H1 (cell line): ENCODE results near the gene PRXL2B. TPM values are rescaled to one million over a fixed set of nuclear protein-coding genes. Genes with fewer than 3 reads are reported as not detected.

Experiments used
- CTCF ChIA-PET: fragments of 300-600 bp; sonication (Branson Sonifier 250); formaldehyde crosslinking; loops from one replicate; lab custom pipeline; 2021; ENCODE audit not compliant: partially characterized antibody; lab: Charles Lee
- POLR2A ChIA-PET: fragments of 300-600 bp; sonication (Branson Sonifier 250); formaldehyde crosslinking; loops from one replicate; lab custom pipeline; 2021; ENCODE audit warnings: inconsistent platforms; ENCODE audit not compliant: partially characterized antibody; lab: Charles Lee
- DNase-seq, 2 experiments: peaks; one replicate each; pipeline versions ENCODE4 v3.0.0 to v3.0.0-alpha.2; 2010 to 2022; ENCODE audit warnings: low spot score in 2 of 2, low read depth in 1 of 2, mixed read lengths in 1 of 2
- FAIRE-seq: peaks from 2 replicates; lab custom pipeline; 2011; peaks lifted over from hg19 to GRCh38; lab: Jason Lieb, UNC
- H2AFZ ChIP-seq: 2 replicates; pipeline ENCODE4 v1.8.1; 2012; ENCODE audit warnings: low read length, inconsistent platforms
- H2AK5ac ChIP-seq: 2 replicates; pipeline ENCODE4 v1.6.1; 2013; ENCODE audit warnings: low read depth, low read length
- H2BK120ac ChIP-seq: replicated peaks from 2 replicates; pipeline ENCODE3; 2013; ENCODE audit warnings: low read depth, low read length, inconsistent platforms
- H2BK12ac ChIP-seq: 2 replicates; pipeline ENCODE4 v1.6.1; 2013; ENCODE audit warnings: low read depth, low read length
- H2BK15ac ChIP-seq: 2 replicates; pipeline ENCODE4 v1.6.1; 2013; ENCODE audit warnings: low read length
- H2BK20ac ChIP-seq: 2 replicates; pipeline ENCODE4 v1.6.1; 2013; ENCODE audit warnings: low read length
- H2BK5ac ChIP-seq: 2 replicates; pipeline ENCODE4 v1.6.1; 2013; ENCODE audit warnings: low read depth, low read length
- H3K14ac ChIP-seq: 2 replicates; pipeline ENCODE4 v1.6.1; 2013; ENCODE audit warnings: inconsistent platforms; ENCODE audit not compliant: insufficient read length
- H3K18ac ChIP-seq: 2 replicates; pipeline ENCODE4 v1.6.1; 2013; ENCODE audit warnings: low read length; ENCODE audit errors: extremely low read depth
- H3K23ac ChIP-seq: 2 replicates; pipeline ENCODE4 v1.6.1; 2013; ENCODE audit warnings: inconsistent platforms; ENCODE audit not compliant: insufficient read length
- H3K23me2 ChIP-seq: 2 replicates; pipeline ENCODE4 v1.6.1; 2013; ENCODE audit warnings: low read depth, low read length
- H3K27ac ChIP-seq: 2 replicates; pipeline ENCODE4 v1.6.1; 2011; ENCODE audit warnings: low read depth, low read length, inconsistent platforms
- H3K27me3 ChIP-seq, 4 experiments: replicated peaks in 1 of 4; 1 replicate in 1 of 4; 2 replicates in 3 of 4; pipeline versions ENCODE4 v1.6.1 to v1.8.1; 2011 to 2013; ENCODE audit warnings: low read length in 3 of 4, mild to moderate bottlenecking in 3 of 4, inconsistent platforms in 2 of 4, mixed read lengths in 2 of 4, moderate library complexity in 1 of 4; ENCODE audit not compliant: control insufficient read depth in 3 of 4, insufficient read depth in 3 of 4; ENCODE audit errors: extremely low read depth in 1 of 4
- H3K36me3 ChIP-seq, 4 experiments: 2 replicates each; pipeline versions ENCODE4 v1.6.1 to v1.8.1; 2011 to 2013; ENCODE audit warnings: mild to moderate bottlenecking in 4 of 4, low read length in 3 of 4, moderate library complexity in 2 of 4, control low read depth in 1 of 4, inconsistent platforms in 1 of 4; ENCODE audit not compliant: insufficient read depth in 4 of 4, control insufficient read depth in 2 of 4
- H3K4ac ChIP-seq: replicated peaks from 2 replicates; pipeline ENCODE3; 2013; ENCODE audit warnings: low read length, low read depth, mixed read lengths, inconsistent platforms; ENCODE audit not compliant: insufficient read length
- H3K4me1 ChIP-seq, 4 experiments: replicated peaks in 1 of 4; 1 replicate in 1 of 4; 2 replicates in 3 of 4; pipeline versions ENCODE4 v1.6.1 to v1.8.1; 2011 to 2013; ENCODE audit warnings: low read length in 3 of 4, inconsistent platforms in 2 of 4, mixed read lengths in 1 of 4; ENCODE audit not compliant: insufficient read depth in 4 of 4, control insufficient read depth in 3 of 4
- H3K4me2 ChIP-seq, 2 experiments: 2 replicates each; pipeline versions ENCODE4 v1.6.1 to v1.8.1; 2011 to 2013; ENCODE audit warnings: low read depth in 2 of 2, low read length in 2 of 2, control low read depth in 1 of 2, inconsistent platforms in 1 of 2, mild to moderate bottlenecking in 1 of 2; ENCODE audit not compliant: insufficient read depth in 1 of 2
- H3K4me3 ChIP-seq, 4 experiments: fragments of 200-600, 300-600 bp in 1 of 4; sonication (generic), shearing (Covaris generic), sonication (Bioruptor Twin) in 1 of 4; 2 replicates each; pipeline versions ENCODE4 v1.5.1 to v1.8.1; 2011 to 2016; ENCODE audit warnings: low read length in 4 of 4, low read depth in 3 of 4, control low read depth in 2 of 4, inconsistent platforms in 2 of 4, mild to moderate bottlenecking in 2 of 4, mixed read lengths in 1 of 4, moderate library complexity in 1 of 4; ENCODE audit not compliant: insufficient read depth in 2 of 4; ENCODE audit errors: extremely low read depth in 1 of 4
- H3K56ac ChIP-seq: replicated peaks from 2 replicates; pipeline ENCODE3; 2013; ENCODE audit warnings: low read depth, mild to moderate bottlenecking, mixed read lengths, low read length, inconsistent platforms; ENCODE audit not compliant: insufficient read length
- H3K79me1 ChIP-seq: 2 replicates; pipeline ENCODE4 v1.6.1; 2013; ENCODE audit warnings: low read depth, low read length, control low read depth
- H3K79me2 ChIP-seq, 2 experiments: 2 replicates each; pipeline versions ENCODE4 v1.6.1 to v1.8.1; 2012 to 2013; ENCODE audit warnings: low read length in 2 of 2, mild to moderate bottlenecking in 2 of 2, inconsistent platforms in 1 of 2; ENCODE audit not compliant: insufficient read depth in 2 of 2, control insufficient read depth in 1 of 2
- H3K9ac ChIP-seq, 4 experiments: replicated peaks in 1 of 4; 1 replicate in 1 of 4; 2 replicates in 3 of 4; pipeline versions ENCODE4 v1.6.1 to v1.8.1; 2011 to 2013; ENCODE audit warnings: low read depth in 3 of 4, low read length in 3 of 4, control low read depth in 2 of 4, mild to moderate bottlenecking in 2 of 4, moderate library complexity in 2 of 4, inconsistent platforms in 1 of 4; ENCODE audit errors: extremely low read depth in 1 of 4
- H3K9me3 ChIP-seq, 2 experiments: 2 replicates each; pipeline versions ENCODE4 v1.6.1 to v1.8.1; 2012 to 2013; ENCODE audit warnings: mild to moderate bottlenecking in 2 of 2, moderate library complexity in 2 of 2, control low read depth in 1 of 2, inconsistent platforms in 1 of 2, low read depth in 1 of 2, low read length in 1 of 2, mixed read lengths in 1 of 2; ENCODE audit not compliant: insufficient read depth in 2 of 2
- H4K20me1 ChIP-seq, 2 experiments: replicated peaks in 1 of 2; 2 replicates each; pipeline versions ENCODE3 to v1.8.1; 2011 to 2013; ENCODE audit warnings: inconsistent platforms in 2 of 2, low read length in 2 of 2, mild to moderate bottlenecking in 1 of 2; ENCODE audit not compliant: insufficient read depth in 2 of 2, control insufficient read depth in 1 of 2
- H4K5ac ChIP-seq: 2 replicates; pipeline ENCODE4 v1.6.1; 2013; ENCODE audit warnings: low read length, low read depth, mixed read lengths, inconsistent platforms; ENCODE audit not compliant: insufficient read length
- H4K8ac ChIP-seq: 2 replicates; pipeline ENCODE4 v1.8.0; 2013; ENCODE audit warnings: mild to moderate bottlenecking, moderate library complexity, low read length, inconsistent platforms; ENCODE audit not compliant: insufficient read depth; ENCODE audit errors: extremely low read depth
- H4K91ac ChIP-seq: replicated peaks from 2 replicates; pipeline ENCODE3; 2013; ENCODE audit warnings: low read length, mixed read lengths, inconsistent platforms; ENCODE audit not compliant: insufficient read length
- CEBPB ChIP-seq: IDR thresholded peaks from 2 replicates; pipeline ENCODE4 v1.6.1; 2012; ENCODE audit warnings: low read depth, low read length
- EZH2 ChIP-seq: fragments of 200-600 bp; sonication (generic); IDR thresholded peaks from 2 replicates; pipeline ENCODE4 v1.7.1; 2012; ENCODE audit warnings: low read depth, mild to moderate bottlenecking, moderate library complexity, low read length, inconsistent platforms; ENCODE audit not compliant: severe bottlenecking
- JUND ChIP-seq: IDR thresholded peaks from 2 replicates; pipeline ENCODE4 v1.6.1; 2011; ENCODE audit warnings: mild to moderate bottlenecking, improper control_type of control experiment, low read length
- KDM5A ChIP-seq: fragments of 200-600 bp; IDR thresholded peaks from 2 replicates; pipeline ENCODE4 v1.7.1; 2012; ENCODE audit warnings: mild to moderate bottlenecking, low read length, inconsistent platforms, mixed read lengths
- MAFK ChIP-seq: IDR thresholded peaks from 2 replicates; pipeline ENCODE4 v1.6.1; 2012; ENCODE audit warnings: low read depth, mild to moderate bottlenecking, improper control_type of control experiment, low read length
- POLR2A ChIP-seq, 2 experiments: IDR thresholded peaks; 1 replicate in 1 of 2; 2 replicates in 1 of 2; pipeline ENCODE4 v1.6.1; 2011; ENCODE audit warnings: low read depth in 2 of 2, low read length in 2 of 2, mild to moderate bottlenecking in 2 of 2; ENCODE audit errors: control extremely low read depth in 1 of 2
- RNF2 ChIP-seq: fragments of 200-900, 300-1000 bp; sonication (generic); IDR thresholded peaks from 2 replicates; pipeline ENCODE4 v1.7.1; 2016; ENCODE audit warnings: borderline replicate concordance, low read depth, mild to moderate bottlenecking, antibody characterized with exemption, low read length; ENCODE audit not compliant: poor library complexity, severe bottlenecking; ENCODE audit errors: missing control alignments
- SAP30 ChIP-seq: fragments of 300-600 bp; sonication (generic); IDR thresholded peaks from 2 replicates; pipeline ENCODE4 v1.7.1; 2012; ENCODE audit warnings: low read length, moderate library complexity, mild to moderate bottlenecking, inconsistent platforms; ENCODE audit not compliant: insufficient read depth, insufficient replicate concordance
- WGBS, 2 experiments: shearing (Covaris generic) in 1 of 2; methylation state at CpG; one replicate each; pipeline versions ENCODE4 v1.1.6 to v1.1.7; 2013 to 2015; ENCODE audit warnings: low lambda C conversion rate in 2 of 2, mixed read lengths in 2 of 2, inconsistent platforms in 1 of 2, low coverage in 1 of 2, missing lambda C conversion rate in 1 of 2; ENCODE audit not compliant: insufficient replicate concordance in 2 of 2, insufficient coverage in 1 of 2, insufficient read length in 1 of 2; ENCODE audit errors: extremely low coverage in 1 of 2, missing lambda C conversion rate in 1 of 2; 5-methylcytosine and 5-hydroxymethylcytosine counted together
- polyA plus RNA-seq, 7 experiments: library from polyadenylated mRNA; depleted of rRNA in 3 of 7; stranded (reverse) in 5 of 7; unstranded in 2 of 7; fragments of >200 nt in 5 of 7; fragments of 200-250 nt in 2 of 7; gene quantifications; 1 replicate in 5 of 7; 2 replicates in 1 of 7; 4 replicates in 1 of 7; pipeline versions ENCODE4 v1.2.1 to v1.2.3, GENCODE V29; 2011 to 2013; ENCODE audit warnings: missing spikeins in 2 of 7, mixed read lengths in 2 of 7
- total RNA-seq: library from RNA; stranded (reverse); fragmentation: NEBNext Ultra II Directional; extraction: Animal tissue kit (Norgen Biotek cat#: 25700); gene quantifications from 2 replicates; pipeline ENCODE4 v1.2.1, GENCODE V29; 2021

PRXL2B gene
- total and polyA plus RNA-seq, 2 of the 8 experiments (the other 6 are each of a cell fraction or from before 2014, with no cell fraction given): 35.3 to 46.0 TPM

DNA sequence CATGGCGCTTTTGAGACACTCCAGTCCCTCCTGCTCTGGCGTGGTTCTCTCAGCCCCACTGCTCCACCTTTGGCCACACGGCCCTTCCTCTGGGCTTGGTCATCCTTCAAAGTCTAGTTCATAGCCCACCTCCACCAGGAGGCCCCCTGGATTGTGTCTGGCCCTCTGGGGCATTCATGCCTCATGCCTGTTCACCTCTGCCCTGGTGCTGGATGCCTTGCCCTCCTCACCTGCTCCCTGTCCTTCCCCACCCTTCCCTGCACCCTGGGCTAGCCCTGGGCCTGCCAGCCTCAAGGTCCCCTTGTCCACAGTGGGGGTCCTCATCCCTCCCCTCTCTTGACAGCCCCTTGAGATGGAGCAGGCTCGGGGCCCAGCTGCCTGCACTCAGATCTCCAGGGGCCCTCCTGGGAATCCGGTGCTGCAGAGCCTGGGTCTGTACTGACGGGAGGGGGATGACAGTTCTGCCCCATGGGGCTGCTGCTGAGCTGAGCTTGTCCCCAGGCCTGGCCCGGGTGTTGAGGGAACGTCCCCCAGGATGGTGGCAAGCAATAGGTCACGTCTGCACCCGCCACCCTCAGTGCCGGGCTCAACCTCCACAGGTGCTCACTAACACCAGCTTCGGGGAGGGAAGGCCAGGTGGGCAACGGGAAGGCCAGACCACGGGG, 18.4 kb downstream of the PRXL2B start:
- 89% methylated on average over 14 of the region's 14 CpGs; no CpG with 5 or more reads in 1 of the 2 experiments for WGBS, 2 experiments
- no peak overlapping the region for H3K56ac ChIP-seq
- CTCF ChIA-PET: interaction anchor here (1.1 kb wide), 1 partner anchor 43 kb away, joined by 4 read pairs; no protein-coding TSS in a partner anchor

More for the DNA sequence above, 18.4 kb downstream of the PRXL2B start:
- no peak overlapping the region for H2AFZ ChIP-seq
- H3K9ac ChIP-seq: no peak overlapping the region
- H3K18ac ChIP-seq: no peak overlapping the region
- H2BK15ac ChIP-seq: no peak overlapping the region
- H3K4me3 ChIP-seq: no peak overlapping the region
- no peaks in the 10 kb centered on the region for H3K9me3 ChIP-seq
- no peak overlapping the region for H2BK20ac ChIP-seq
- H3K23ac ChIP-seq: no peak overlapping the region
- no peaks in the 10 kb centered on the region for H3K79me2 ChIP-seq
- no peak overlapping the region for H3K4me2 ChIP-seq
- H3K4ac ChIP-seq: no peak overlapping the region
- H2BK5ac ChIP-seq: no peak overlapping the region
- H4K8ac ChIP-seq: no peak overlapping the region
- no peak overlapping the region for H2BK120ac ChIP-seq
- H2BK12ac ChIP-seq: no peak overlapping the region
- H4K20me1 ChIP-seq: no peaks in the 10 kb centered on the region
- H3K27me3 ChIP-seq: 0 out of 7 replicates have a peak, but pooled peaks cover 0 to 3% (median 0%) of the 10 kb centered on the region in 4 experiments
- H3K36me3 ChIP-seq: no peaks in the 10 kb centered on the region
- H3K27ac ChIP-seq: no peak overlapping the region
- H3K4me1 ChIP-seq: no peaks in the 10 kb centered on the region; a peak in 1 of 7 replicates
- H4K91ac ChIP-seq: no peak overlapping the region
- no peak overlapping the region for H4K5ac ChIP-seq
- POLR2A ChIA-PET: interaction anchor here (1.1 kb wide), 1 partner anchor 19 kb away, joined by 4 read pairs; the partner anchor contains the start of gene PRXL2B
- no peaks in the 10 kb centered on the region for H3K23me2 ChIP-seq
- no peak overlapping the region for H2AK5ac ChIP-seq
- H3K14ac ChIP-seq: no peak overlapping the region
- H3K79me1 ChIP-seq: no peaks in the 10 kb centered on the region
- FAIRE-seq: no peak
- DNase-seq: no peak
- TF ChIP-seq RNF2 (no peak), JUND (no peak), KDM5A (no peak), POLR2A (IDR thresholded peaks at IDR 0.05; ENCODE audit: control extremely low read depth in 1 of 2, low read depth in 2 of 2, low read length in 2 of 2) (no peak), CEBPB (no peak), EZH2 (no peak), MAFK (no peak), SAP30 (no peak)
- TF ChIP-seq, all 59 proteins: peak for 0
